Endothelial cell of umbilical vein (primary cell): ENCODE results near the gene SFR1.

ENCODE experiments used
- CTCF ChIP-seq, 2 donors: IDR thresholded peaks; 1 replicate in 1 of 2; 2 replicates in 1 of 2; pipeline ENCODE4 v1.5.1; 2011; ENCODE audit warnings: low read length in 2 of 2, mild to moderate bottlenecking in 2 of 2, moderate library complexity in 2 of 2, control low read depth in 1 of 2, inconsistent platforms in 1 of 2, low read depth in 1 of 2; ENCODE audit not compliant: insufficient read depth in 1 of 2; ENCODE audit errors: extremely low read depth in 1 of 2
- EZH2 ChIP-seq: IDR thresholded peaks from 2 replicates; pipeline ENCODE4 v1.6.1; 2012; ENCODE audit warnings: borderline replicate concordance, low read depth, mild to moderate bottlenecking, moderate library complexity, low read length, inconsistent platforms; ENCODE audit not compliant: severe bottlenecking
- FOS ChIP-seq: IDR thresholded peaks from 2 replicates; pipeline ENCODE4 v1.6.1; 2011; ENCODE audit warnings: mild to moderate bottlenecking, low read length, moderate library complexity, borderline replicate concordance; ENCODE audit not compliant: insufficient read depth
- GATA2 ChIP-seq: IDR thresholded peaks from 2 replicates; pipeline ENCODE4 v1.7.0; 2011; ENCODE audit warnings: low read depth, mild to moderate bottlenecking, moderate library complexity, mixed read lengths, low read length; ENCODE audit not compliant: insufficient read length, insufficient read depth
- JUN ChIP-seq: IDR thresholded peaks from 2 replicates; pipeline ENCODE4 v1.6.1; 2011; ENCODE audit warnings: borderline replicate concordance, low read depth; ENCODE audit not compliant: insufficient read length, insufficient read depth
- MAX ChIP-seq: IDR thresholded peaks from 2 replicates; pipeline ENCODE4 v1.6.1; 2011; ENCODE audit not compliant: insufficient read depth, insufficient read length
- MYC ChIP-seq: IDR thresholded peaks from one replicate; pipeline ENCODE4 v1.6.1; 2011; ENCODE audit warnings: mild to moderate bottlenecking, low read depth, low read length
- POLR2A ChIP-seq: IDR thresholded peaks from 2 replicates; pipeline ENCODE4 v1.6.1; 2012; ENCODE audit warnings: low read depth, mild to moderate bottlenecking, control low read depth, low read length
- POLR2AphosphoS5 ChIP-seq: IDR thresholded peaks from 2 replicates; pipeline ENCODE4 v1.6.1; 2012; ENCODE audit warnings: low read depth, mild to moderate bottlenecking, control low read depth, low read length, moderate library complexity; ENCODE audit not compliant: insufficient read depth

GRCh38 chr10:104123397-104123796, 1.4 kb downstream of the SFR1 start:
- TF ChIP-seq CTCF (IDR thresholded peaks at IDR 0.05; ENCODE audit: extremely low read depth in 1 of 2, insufficient read depth in 1 of 2, low read depth in 1 of 2, low read length in 2 of 2) = peak; percentile 14 to 19
- TF ChIP-seq POLR2A = no peak
- no peak for TF ChIP-seq FOS
- no peak for TF ChIP-seq MAX
- TF ChIP-seq JUN = no peak
- TF ChIP-seq EZH2 = no peak
- no peak for TF ChIP-seq POLR2AphosphoS5
- TF ChIP-seq MYC = no peak
- no peak for TF ChIP-seq GATA2
